Skeletal muscle tissue (tissue), 4 donors: ENCODE results near the gene PPP1R1C. TPM values are rescaled to one million over a fixed set of nuclear protein-coding genes. Genes with fewer than 3 reads are reported as not detected.
"Not testable (repeated sequence)": the region's sequence is repeated elsewhere in the genome, so short reads cannot be mapped to it uniquely, and the experiment has no call there.

ENCODE experiments used
- H3K27ac ChIP-seq: one replicate; pipeline ENCODE4 v1.7.0; 2013; ENCODE audit warnings: mild to moderate bottlenecking, low read depth, low read length, inconsistent platforms
- H3K27me3 ChIP-seq, 3 donors: one replicate each; pipeline ENCODE4 v1.7.0; 2013; ENCODE audit warnings: low read length in 3 of 3; ENCODE audit not compliant: control insufficient read depth in 3 of 3, insufficient read depth in 3 of 3
- H3K36me3 ChIP-seq, 3 donors: one replicate each; pipeline ENCODE4 v1.7.0; 2013; ENCODE audit warnings: low read length in 3 of 3; ENCODE audit not compliant: control insufficient read depth in 3 of 3, insufficient read depth in 3 of 3
- H3K4me1 ChIP-seq, 3 donors: one replicate each; pipeline ENCODE4 v1.7.0; 2013; ENCODE audit warnings: low read length in 3 of 3, mild to moderate bottlenecking in 3 of 3; ENCODE audit not compliant: control insufficient read depth in 3 of 3, insufficient read depth in 3 of 3
- H3K4me3 ChIP-seq, 3 donors: one replicate each; pipeline ENCODE4 v1.7.0; 2013; ENCODE audit warnings: low read length in 3 of 3
- H3K9ac ChIP-seq, 3 donors: one replicate each; pipeline ENCODE4 v1.7.0; 2013; ENCODE audit warnings: low read length in 3 of 3, mild to moderate bottlenecking in 3 of 3, moderate library complexity in 2 of 3, low read depth in 1 of 3
- H3K9me3 ChIP-seq, 3 donors: one replicate each; pipeline ENCODE4 v1.7.0; 2013; ENCODE audit warnings: low read length in 3 of 3; ENCODE audit not compliant: control insufficient read depth in 3 of 3
- total RNA-seq: library from RNA; depleted of rRNA; stranded (reverse); fragments of >200 nt; gene quantifications from one replicate; pipeline ENCODE4 v1.2.3, GENCODE V29; 2014
- donor health status: Osteomylitis.

The PPP1R1C gene
- total RNA-seq, 1 donor from 2014 or later, result 1.6 TPM

- H3K4me3 ChIP-seq, result no peak overlapping the region
- H3K9ac ChIP-seq, result no peak overlapping the region
- no peaks in the 10 kb centered on the region for H3K9me3 ChIP-seq
- H3K36me3 ChIP-seq, result no peaks in the 10 kb centered on the region
- no peaks in the 10 kb centered on the region for H3K27me3 ChIP-seq
- no peak overlapping the region for H3K27ac ChIP-seq
- no peaks in the 10 kb centered on the region for H3K4me1 ChIP-seq
Measured at GRCh38 chr2:181952404-181953226, 33.0 kb upstream of the PPP1R1C start.

- Histone ChIP-seq H3K27me3 (no peaks in the 10 kb centered on the region), H3K27ac (no peak overlapping the region), H3K9ac (no peak overlapping the region), H3K4me3 (peak overlapping the region in 1 of 3 donors; percentile 25), H3K36me3 (no peaks in the 10 kb centered on the region), H3K9me3 (no peaks in the 10 kb centered on the region), H3K4me1 (no peaks in the 10 kb centered on the region)
Measured at GRCh38 chr2:181953881-181954537, 31.6 kb upstream of the PPP1R1C start.

DNA sequence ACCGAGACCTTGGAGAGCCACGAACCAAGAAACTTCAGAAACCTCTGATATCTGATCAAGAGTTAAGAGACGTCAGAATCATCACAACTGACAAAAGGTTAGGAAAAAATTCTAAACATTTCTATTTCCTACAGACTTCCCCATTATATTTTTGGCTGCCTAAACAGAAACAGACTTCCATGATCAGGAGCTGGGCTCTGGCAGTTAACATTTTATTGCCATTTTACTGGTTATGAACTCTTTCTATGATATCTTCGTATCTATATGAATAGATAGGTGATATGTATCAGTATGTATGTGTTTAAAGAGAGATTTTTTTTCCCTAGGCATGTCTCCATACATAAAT lies 31.1 kb upstream of the PPP1R1C start:
- no peaks in the 10 kb centered on the region for H3K9me3 ChIP-seq
- no peak overlapping the region for H3K9ac ChIP-seq
- H3K36me3 ChIP-seq, result no peaks in the 10 kb centered on the region
- H3K4me1 ChIP-seq, result no peaks in the 10 kb centered on the region
- no peaks in the 10 kb centered on the region for H3K27me3 ChIP-seq
- no peak overlapping the region for H3K27ac ChIP-seq
- H3K4me3 ChIP-seq, result peak overlapping the region in 1 of 3 donors; percentile 25

- Histone ChIP-seq H3K27me3 (no peaks in the 10 kb centered on the region), H3K4me3 (no peak overlapping the region), H3K9ac (no peak overlapping the region), H3K27ac (no peak overlapping the region), H3K36me3 (no peaks in the 10 kb centered on the region), H3K4me1 (no peaks in the 10 kb centered on the region), H3K9me3 (no peaks in the 10 kb centered on the region)
Measured at GRCh38 chr2:181955010-181955409, 30.6 kb upstream of the PPP1R1C start.

- not testable (repeated sequence) for H3K27me3 ChIP-seq, H3K4me1 ChIP-seq, H3K27ac ChIP-seq, H3K36me3 ChIP-seq, H3K9ac ChIP-seq, H3K4me3 ChIP-seq, H3K9me3 ChIP-seq
Measured at GRCh38 chr2:181955866-181956265, 29.8 kb upstream of the PPP1R1C start.

DNA sequence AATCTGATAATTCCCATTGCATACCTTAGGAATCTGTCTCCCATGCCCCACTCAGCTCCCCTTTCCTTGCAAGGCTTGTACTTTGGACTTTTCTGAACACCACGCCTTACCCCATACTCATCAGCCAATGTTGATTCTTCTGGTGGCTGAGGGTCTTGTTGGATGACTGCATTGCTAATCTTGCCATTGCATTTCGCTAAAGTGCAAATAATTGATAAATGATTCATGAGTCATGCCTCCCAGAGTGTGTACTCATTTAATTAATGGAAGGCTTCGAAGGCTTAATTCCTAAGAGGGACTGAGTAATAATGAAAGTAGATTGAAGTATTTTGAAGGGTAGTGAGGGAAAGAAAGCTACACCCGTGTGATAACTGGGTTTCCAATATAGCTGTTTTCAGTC lies 28.0 kb upstream of the PPP1R1C start:
- Histone ChIP-seq H3K4me1 (no peaks in the 10 kb centered on the region), H3K27me3 (no peaks in the 10 kb centered on the region), H3K27ac (no peak overlapping the region), H3K36me3 (no peaks in the 10 kb centered on the region), H3K4me3 (no peak overlapping the region), H3K9ac (no peak overlapping the region), H3K9me3 (no peaks in the 10 kb centered on the region)

DNA sequence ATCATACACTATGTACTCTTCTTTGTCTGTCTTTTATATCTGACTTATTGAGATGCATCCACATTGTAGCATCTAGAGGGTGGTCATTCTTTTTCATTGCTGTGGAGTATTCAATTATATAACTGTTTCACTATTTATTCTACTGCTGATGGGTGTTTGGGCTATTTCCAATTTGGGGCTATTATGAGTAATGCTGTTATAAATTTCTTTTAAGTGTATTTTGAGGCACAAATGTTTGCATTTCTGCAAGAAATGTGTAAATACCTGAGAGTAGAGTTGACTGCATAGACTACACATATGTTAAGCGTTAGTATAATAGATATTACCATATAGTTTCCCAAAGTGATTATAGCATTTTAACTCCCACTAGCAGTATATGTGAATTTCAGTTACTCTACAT lies 26.9 kb upstream of the PPP1R1C start:
- Histone ChIP-seq H3K4me3 (no peak overlapping the region), H3K36me3 (no peaks in the 10 kb centered on the region), H3K27ac (no peak overlapping the region), H3K9ac (no peak overlapping the region), H3K27me3 (no peaks in the 10 kb centered on the region), H3K9me3 (no peaks in the 10 kb centered on the region), H3K4me1 (no peaks in the 10 kb centered on the region)

DNA sequence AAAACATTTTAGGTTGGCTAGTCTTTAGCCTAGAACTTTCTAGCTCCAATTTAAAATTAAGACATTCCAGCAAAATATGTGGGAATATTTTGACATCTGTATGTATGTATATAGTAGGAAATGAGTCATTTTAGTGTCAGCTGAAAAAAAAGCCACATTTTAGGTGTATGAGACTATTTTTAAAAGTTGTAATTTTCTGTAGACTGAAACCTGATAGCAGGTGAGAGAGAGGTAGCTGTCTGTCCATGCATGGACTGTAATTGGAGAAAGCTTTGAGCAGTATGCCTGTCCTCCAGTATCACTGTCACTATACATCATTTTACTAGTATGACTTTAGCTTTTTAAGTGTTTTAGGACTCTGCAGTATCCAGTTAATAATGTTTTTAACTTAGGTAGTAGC lies 26.1 kb upstream of the PPP1R1C start:
- Histone ChIP-seq H3K27ac (no peak overlapping the region), H3K4me1 (no peaks in the 10 kb centered on the region), H3K27me3 (no peaks in the 10 kb centered on the region), H3K9ac (no peak overlapping the region), H3K9me3 (no peaks in the 10 kb centered on the region), H3K36me3 (no peaks in the 10 kb centered on the region), H3K4me3 (no peak overlapping the region)

DNA sequence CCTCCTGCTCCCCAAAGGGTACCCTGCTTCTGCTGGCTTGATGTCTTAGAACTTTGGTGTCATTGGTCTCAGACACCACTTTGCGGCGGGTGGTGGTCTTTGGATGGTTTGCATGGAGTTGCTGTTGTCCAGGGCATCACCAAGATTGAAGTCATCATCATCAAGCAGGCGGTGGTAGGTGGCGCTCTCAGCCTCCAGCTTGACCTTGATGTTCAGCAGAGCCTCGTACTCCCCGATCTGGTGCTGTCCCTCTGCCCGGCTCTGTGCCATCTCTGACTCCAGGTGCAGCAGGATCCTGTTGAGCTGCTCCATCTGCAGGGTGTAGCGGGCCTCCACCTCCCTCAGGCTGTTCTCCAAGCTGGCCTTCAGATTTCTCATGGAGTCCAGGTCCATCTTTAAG lies 24.5 kb upstream of the PPP1R1C start:
- not testable (repeated sequence) for H3K4me3 ChIP-seq, H3K9ac ChIP-seq, H3K27ac ChIP-seq, H3K9me3 ChIP-seq, H3K27me3 ChIP-seq, H3K36me3 ChIP-seq, H3K4me1 ChIP-seq

- Histone ChIP-seq H3K9me3 (no peaks in the 10 kb centered on the region), H3K4me3 (no peak overlapping the region), H3K9ac (no peak overlapping the region), H3K27me3 (no peaks in the 10 kb centered on the region), H3K27ac (no peak overlapping the region), H3K36me3 (no peaks in the 10 kb centered on the region), H3K4me1 (no peaks in the 10 kb centered on the region)
Measured at GRCh38 chr2:181962142-181962541, 23.5 kb upstream of the PPP1R1C start.
